ENCODE data around the gene SRSF8. TPM values are rescaled to one million over a fixed set of nuclear protein-coding genes. Genes with fewer than 3 reads are reported as not detected.

SRSF8 gene
- total RNA-seq, 1 experiment from 2014 or later = 22.9 TPM

- peak overlapping the region; percentile 85 for H3K27ac ChIP-seq
- BruUV-seq (replicated peaks) = TSS peak; percentile 64
- ChIA-PET POLR2A (ENCODE audit: unreplicated experiment) (interaction anchor here (0.6 to 2.1 kb wide), 3 partner anchors 95 to 1247 kb away, joined by 4 to 6 read pairs (median 6); partner anchors contain the start of genes CWC15 and KDM4D), CTCF (interaction anchor here (1.0 to 1.7 kb wide), 2 partner anchors 54 to 83 kb away, joined by 7 to 9 read pairs; no protein-coding TSS in a partner anchor)
- H3K9me2 ChIP-seq (ENCODE audit: insufficient read depth) = no peaks in the 10 kb centered on the region
- peak overlapping the region; percentile 95 for H2AFZ ChIP-seq
- TF ChIP-seq CTCF (conservative IDR thresholded peaks at IDR 0.05) (no peak), EZH2 (IDR thresholded peaks at IDR 0.05; ENCODE audit: low read depth) (no peak)
- no peaks in the 10 kb centered on the region for H3K27me3 ChIP-seq (ENCODE audit: insufficient read depth, low read depth)
- no peaks in the 10 kb centered on the region for H3K9me3 ChIP-seq (ENCODE audit: insufficient read depth, low read depth)
- H3K4me1 ChIP-seq (replicated peaks; ENCODE audit: insufficient read depth) = peaks cover 25% of the 10 kb centered on the region
- peak overlapping the region; percentile 87 for H3K4me2 ChIP-seq
- intact Hi-C loops (cut with micrococcal nuclease; ENCODE audit: unreplicated experiment) = loop anchor here (1.0 to 10.0 kb wide), 9 partner anchors 23 to 1359 kb away; partner anchors contain the start of genes CWC15 and KDM4D
- H3K4me3 ChIP-seq = peak overlapping the region; percentile 89
- H4K20me1 ChIP-seq (ENCODE audit: insufficient read depth) = 0 out of 2 replicates have a peak, but pooled peaks cover 6% of the 10 kb centered on the region
- peaks cover 12% of the 10 kb centered on the region for H3K36me3 ChIP-seq (ENCODE audit: low read depth)
- H3F3A ChIP-seq (ENCODE audit: insufficient read depth, low read depth) = peaks cover 15% of the 10 kb centered on the region
- DNase-seq = no peak
- peaks cover 35% of the 10 kb centered on the region for H3K79me2 ChIP-seq (ENCODE audit: low read depth)
Observed at GRCh38 chr11:95067841-95068219, 1.1 kb downstream of the SRSF8 start.

- TF ChIP-seq CTCF (conservative IDR thresholded peaks at IDR 0.05) (no peak), EZH2 (IDR thresholded peaks at IDR 0.05; ENCODE audit: low read depth) (no peak)
- H3K36me3 ChIP-seq (ENCODE audit: low read depth) = peaks cover 12% of the 10 kb centered on the region
- H3K79me2 ChIP-seq (ENCODE audit: low read depth) = peaks cover 35% of the 10 kb centered on the region
- CTCF ChIA-PET = interaction anchor here (0.6 to 1.7 kb wide), 6 partner anchors 21 to 84 kb away, joined by 3 to 9 read pairs (median 4); partner anchors contain the start of gene ENDOD1
- no peaks in the 10 kb centered on the region for H3K9me3 ChIP-seq (ENCODE audit: insufficient read depth, low read depth)
- peaks cover 32% of the 10 kb centered on the region for H3K4me1 ChIP-seq (replicated peaks; ENCODE audit: insufficient read depth)
- peak overlapping the region; percentile 87 for H3K4me2 ChIP-seq
- peaks cover 15% of the 10 kb centered on the region for H3F3A ChIP-seq (ENCODE audit: insufficient read depth, low read depth)
- POLR2A ChIA-PET (ENCODE audit: unreplicated experiment) = interaction anchor here (0.6 to 2.1 kb wide), 4 partner anchors 95 to 1246 kb away, joined by 3 to 8 read pairs (median 5); partner anchors contain the start of genes CWC15 and KDM4D
- 0 out of 2 replicates have a peak, but pooled peaks cover 6% of the 10 kb centered on the region for H4K20me1 ChIP-seq (ENCODE audit: insufficient read depth)
- H2AFZ ChIP-seq = peak overlapping the region; percentile 95
- H3K27me3 ChIP-seq (ENCODE audit: insufficient read depth, low read depth) = no peaks in the 10 kb centered on the region
- intact Hi-C loops (cut with micrococcal nuclease; ENCODE audit: unreplicated experiment) = loop anchor here (1.0 to 10.0 kb wide), 8 partner anchors 22 to 1359 kb away; partner anchors contain the start of genes CWC15 and KDM4D
- no peaks in the 10 kb centered on the region for H3K9me2 ChIP-seq (ENCODE audit: insufficient read depth)
- H3K27ac ChIP-seq = peak overlapping the region; percentile 85
- peak overlapping the region; percentile 89 for H3K4me3 ChIP-seq
- BruUV-seq (replicated peaks) = no TSS peak
- DNase-seq = peak; percentile 64 to 97
Observed at GRCh38 chr11:95068549-95068948, 1.8 kb downstream of the SRSF8 start.

- BruUV-seq (replicated peaks) = no TSS peak
- TF ChIP-seq EZH2 (IDR thresholded peaks at IDR 0.05; ENCODE audit: low read depth) = no peak
- TF ChIP-seq CTCF (conservative IDR thresholded peaks at IDR 0.05) = no peak
- POLR2A ChIA-PET (ENCODE audit: unreplicated experiment) = no interaction called here
- CTCF ChIA-PET = interaction anchor here (0.6 kb wide), 2 partner anchors 63 to 70 kb away, joined by 4 to 6 read pairs; no protein-coding TSS in a partner anchor
- H3K27ac ChIP-seq = no peak overlapping the region
- no peaks in the 10 kb centered on the region for H3K9me2 ChIP-seq (ENCODE audit: insufficient read depth)
- DNase-seq = no peak
- no peaks in the 10 kb centered on the region for H3K27me3 ChIP-seq (ENCODE audit: insufficient read depth, low read depth)
- peaks cover 35% of the 10 kb centered on the region for H3K79me2 ChIP-seq (ENCODE audit: low read depth)
- 0 out of 2 replicates have a peak, but pooled peaks cover 6% of the 10 kb centered on the region for H4K20me1 ChIP-seq (ENCODE audit: insufficient read depth)
- H3K9me3 ChIP-seq (ENCODE audit: insufficient read depth, low read depth) = no peaks in the 10 kb centered on the region
- peaks cover 18% of the 10 kb centered on the region for H3F3A ChIP-seq (ENCODE audit: insufficient read depth, low read depth)
- peaks cover 12% of the 10 kb centered on the region for H3K36me3 ChIP-seq (ENCODE audit: low read depth)
- H2AFZ ChIP-seq = no peak overlapping the region
- no peak overlapping the region for H3K4me3 ChIP-seq
- intact Hi-C loops (cut with micrococcal nuclease; ENCODE audit: unreplicated experiment) = no loop called here
- H3K4me2 ChIP-seq = no peak overlapping the region
- peaks cover 50% of the 10 kb centered on the region for H3K4me1 ChIP-seq (replicated peaks; ENCODE audit: insufficient read depth)
Observed at GRCh38 chr11:95070471-95070870, 3.8 kb downstream of the SRSF8 start.

Data from PC-9 (cell line).